Loucy (cell line): ENCODE results near the gene PEX16.

Experiments
- H2AFZ ChIP-seq: fragments of 200-600 bp; sonication (generic); 2 replicates; pipeline ENCODE4 v1.6.0; 2016; ENCODE audit warnings: antibody characterized with exemption, mild to moderate bottlenecking, low read length, moderate library complexity
- H3F3A ChIP-seq: fragments of 200-600 bp; 2 replicates; pipeline ENCODE4 v1.6.0; 2016; ENCODE audit warnings: antibody characterized with exemption, low read depth, mild to moderate bottlenecking
- H3K27me3 ChIP-seq: fragments of 200-600 bp; sonication (generic); 2 replicates; pipeline ENCODE4 v1.6.1; 2014; ENCODE audit warnings: low read length, mild to moderate bottlenecking; ENCODE audit not compliant: insufficient read depth, poor library complexity, severe bottlenecking
- H3K36me3 ChIP-seq: fragments of 200-600 bp; sonication (generic); 2 replicates; pipeline ENCODE4 v1.6.1; 2016; ENCODE audit warnings: low read length; ENCODE audit not compliant: insufficient read depth
- H3K4me1 ChIP-seq: fragments of 200-600 bp; sonication (generic); 2 replicates; pipeline ENCODE4 v1.5.1; 2014; ENCODE audit warnings: low read length, mild to moderate bottlenecking; ENCODE audit not compliant: insufficient read depth, poor library complexity, severe bottlenecking
- H3K4me2 ChIP-seq: fragments of 200-600 bp; sonication (generic); 2 replicates; pipeline ENCODE4 v1.6.0; 2014; ENCODE audit warnings: antibody characterized with exemption, low read length, low read depth, mild to moderate bottlenecking; ENCODE audit not compliant: poor library complexity, severe bottlenecking
- H3K4me3 ChIP-seq: fragments of 200-600 bp; sonication (generic); 2 replicates; pipeline ENCODE4 v1.5.1; 2014; ENCODE audit warnings: low read length, mild to moderate bottlenecking, mixed read lengths; ENCODE audit not compliant: poor library complexity, severe bottlenecking
- H3K79me2 ChIP-seq: fragments of 200-600 bp; sonication (generic); 2 replicates; pipeline ENCODE4 v1.6.1; 2014; ENCODE audit warnings: low read length; ENCODE audit not compliant: insufficient read depth
- H3K9ac ChIP-seq: fragments of 200-600 bp; sonication (generic); 2 replicates; pipeline ENCODE4 v1.6.0; 2014; ENCODE audit warnings: mild to moderate bottlenecking, low read depth, low read length, moderate library complexity; ENCODE audit not compliant: poor library complexity, severe bottlenecking
- H3K9me2 ChIP-seq: fragments of 200-600 bp; sonication (generic); replicated peaks from 2 replicates; pipeline ENCODE4 v1.6.1; 2016; ENCODE audit warnings: low read depth, low read length, mixed read lengths
- H3K9me3 ChIP-seq: fragments of 200-600 bp; sonication (generic); 2 replicates; pipeline ENCODE4 v1.6.1; 2014; ENCODE audit warnings: mild to moderate bottlenecking, antibody characterized with exemption, low read length, low read depth; ENCODE audit not compliant: insufficient read depth
- H4K20me1 ChIP-seq: fragments of 200-600 bp; sonication (generic); 2 replicates; pipeline ENCODE4 v1.6.0; 2014; ENCODE audit warnings: antibody characterized with exemption, low read length, mild to moderate bottlenecking; ENCODE audit not compliant: insufficient read depth, poor library complexity, severe bottlenecking
- CTCF ChIP-seq: fragments of 200-600 bp; sonication (generic); conservative IDR thresholded peaks from 2 replicates; pipeline ENCODE4 v1.5.1; 2014; ENCODE audit warnings: mild to moderate bottlenecking, antibody characterized with exemption, low read length
- EZH2phosphoT487 ChIP-seq: fragments of 200-600 bp; IDR thresholded peaks from 2 replicates; pipeline ENCODE4 v1.6.1; 2018; ENCODE audit warnings: antibody characterized with exemption, mild to moderate bottlenecking, moderate library complexity, borderline replicate concordance

PEX16 gene

GRCh38 chr11:45924036-45924915, 6.6 kb upstream of the PEX16 start:
- Histone ChIP-seq H3K9me3 (no peaks in the 10 kb centered on the region), H3K4me1 (peaks cover 20% of the 10 kb centered on the region), H3K9ac (no peak overlapping the region), H4K20me1 (no peaks in the 10 kb centered on the region), H3K9me2 (no peaks in the 10 kb centered on the region), H3K79me2 (no peaks in the 10 kb centered on the region), H2AFZ (no peak overlapping the region), H3K27me3 (no peaks in the 10 kb centered on the region), H3F3A (no peaks in the 10 kb centered on the region), H3K4me2 (no peak overlapping the region), H3K4me3 (no peak overlapping the region), H3K36me3 (no peaks in the 10 kb centered on the region)
- TF ChIP-seq CTCF (no peak), EZH2phosphoT487 (no peak)

- Histone ChIP-seq H3K4me3 (no peak within 1 kb of the TSS), H3K9me2 (no peaks in the 10 kb centered on the region), H2AFZ (no peak within 1 kb of the TSS), H3K9me3 (no peaks in the 10 kb centered on the region), H3K9ac (no peak within 1 kb of the TSS), H3K4me2 (no peak within 1 kb of the TSS), H3K4me1 (peaks cover 23% of the 10 kb centered on the region), H3F3A (peaks cover under 1% of the 10 kb centered on the region; the same call in 1 of the 2 replicates), H3K79me2 (peaks cover 1% of the 10 kb centered on the region), H3K36me3 (no peaks in the 10 kb centered on the region), H3K27me3 (no peaks in the 10 kb centered on the region), H4K20me1 (peaks cover 1% of the 10 kb centered on the region)
- TF ChIP-seq EZH2phosphoT487 (no peak), CTCF (no peak)
Measured at GRCh38 chr11:45922425-45923082, 4.9 kb upstream of the PEX16 start, which contains the start of gene LARGE2. TSS of gene LARGE2 (plus strand) at chr11:45922656. CDS start at chr11:45922883, 227 bp downstream.

GRCh38 chr11:45921561-45922424, 4.1 kb upstream of the PEX16 start:
- Histone ChIP-seq H3K9me3 (no peaks in the 10 kb centered on the region), H3K27me3 (no peaks in the 10 kb centered on the region), H4K20me1 (peaks cover 9% of the 10 kb centered on the region), H3K4me2 (no peak overlapping the region), H3K79me2 (peaks cover 9% of the 10 kb centered on the region), H3K9me2 (no peaks in the 10 kb centered on the region), H3K36me3 (no peaks in the 10 kb centered on the region), H3F3A (peaks cover 3% of the 10 kb centered on the region; the same call in 1 of the 2 replicates), H3K4me1 (peaks cover 21% of the 10 kb centered on the region), H2AFZ (no peak overlapping the region), H3K9ac (no peak overlapping the region), H3K4me3 (no peak overlapping the region)
- TF ChIP-seq EZH2phosphoT487 (no peak), CTCF (no peak)
